Measurements from ENCODE around the gene SOX10.

- TF ChIP-seq, protein P1, sequence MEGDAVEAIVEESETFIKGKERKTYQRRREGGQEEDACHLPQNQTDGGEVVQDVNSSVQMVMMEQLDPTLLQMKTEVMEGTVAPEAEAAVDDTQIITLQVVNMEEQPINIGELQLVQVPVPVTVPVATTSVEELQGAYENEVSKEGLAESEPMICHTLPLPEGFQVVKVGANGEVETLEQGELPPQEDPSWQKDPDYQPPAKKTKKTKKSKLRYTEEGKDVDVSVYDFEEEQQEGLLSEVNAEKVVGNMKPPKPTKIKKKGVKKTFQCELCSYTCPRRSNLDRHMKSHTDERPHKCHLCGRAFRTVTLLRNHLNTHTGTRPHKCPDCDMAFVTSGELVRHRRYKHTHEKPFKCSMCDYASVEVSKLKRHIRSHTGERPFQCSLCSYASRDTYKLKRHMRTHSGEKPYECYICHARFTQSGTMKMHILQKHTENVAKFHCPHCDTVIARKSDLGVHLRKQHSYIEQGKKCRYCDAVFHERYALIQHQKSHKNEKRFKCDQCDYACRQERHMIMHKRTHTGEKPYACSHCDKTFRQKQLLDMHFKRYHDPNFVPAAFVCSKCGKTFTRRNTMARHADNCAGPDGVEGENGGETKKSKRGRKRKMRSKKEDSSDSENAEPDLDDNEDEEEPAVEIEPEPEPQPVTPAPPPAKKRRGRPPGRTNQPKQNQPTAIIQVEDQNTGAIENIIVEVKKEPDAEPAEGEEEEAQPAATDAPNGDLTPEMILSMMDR (IDR thresholded peaks at IDR 0.05; ENCODE audit: low read depth, low read length), result no peak
- TF ChIP-seq POLR2A (IDR thresholded peaks at IDR 0.05; ENCODE audit: extremely low read depth, insufficient read length), result no peak
- TF ChIP-seq, protein P2, sequence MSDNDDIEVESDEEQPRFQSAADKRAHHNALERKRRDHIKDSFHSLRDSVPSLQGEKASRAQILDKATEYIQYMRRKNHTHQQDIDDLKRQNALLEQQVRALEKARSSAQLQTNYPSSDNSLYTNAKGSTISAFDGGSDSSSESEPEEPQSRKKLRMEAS (IDR thresholded peaks at IDR 0.05; ENCODE audit: low read depth, low read length), result no peak
Observed at GRCh38 chr22:37995460-37995859, 11.1 kb upstream of the SOX10 start.
